DND-41 (cell line): ENCODE results near the gene DEFB108B.
"Not testable (repeated sequence)": the region's sequence is repeated elsewhere in the genome, so short reads cannot be mapped to it uniquely, and the experiment has no call there.

ENCODE experiments used
- CTCF ChIP-seq: IDR thresholded peaks from 2 replicates; pipeline ENCODE4 v1.5.1; 2012; ENCODE audit warnings: borderline replicate concordance, low read length, moderate library complexity, mild to moderate bottlenecking; ENCODE audit not compliant: poor library complexity, severe bottlenecking; ENCODE audit errors: extremely low read depth
- EZH2 ChIP-seq: IDR thresholded peaks from 3 replicates; pipeline ENCODE4 v1.6.1; 2012; ENCODE audit warnings: borderline replicate concordance, low read depth, mild to moderate bottlenecking, moderate library complexity, low read length, inconsistent platforms; ENCODE audit not compliant: severe bottlenecking

GRCh38 chr11:71791111-71791510, 41.9 kb upstream of the DEFB108B start:
- not testable (repeated sequence) for TF ChIP-seq CTCF, EZH2
